ENCODE measurements around the gene STRA6. TPM values are rescaled to one million over a fixed set of nuclear protein-coding genes. Genes with fewer than 3 reads are reported as not detected.
A peak's percentile ranks its signal among the peaks of the same experiment; 100 is the strongest.

The STRA6 gene
- total RNA-seq, 1 donor from 2014 or later: 0.51 TPM

- DNase-seq: peak; percentile 24
Measured at GRCh38 chr15:74207652-74208440, 5.3 kb upstream of the STRA6 start.

GRCh38 chr15:74206801-74207281 is 4.3 kb upstream of the STRA6 start:
- no peak for DNase-seq

DNA sequence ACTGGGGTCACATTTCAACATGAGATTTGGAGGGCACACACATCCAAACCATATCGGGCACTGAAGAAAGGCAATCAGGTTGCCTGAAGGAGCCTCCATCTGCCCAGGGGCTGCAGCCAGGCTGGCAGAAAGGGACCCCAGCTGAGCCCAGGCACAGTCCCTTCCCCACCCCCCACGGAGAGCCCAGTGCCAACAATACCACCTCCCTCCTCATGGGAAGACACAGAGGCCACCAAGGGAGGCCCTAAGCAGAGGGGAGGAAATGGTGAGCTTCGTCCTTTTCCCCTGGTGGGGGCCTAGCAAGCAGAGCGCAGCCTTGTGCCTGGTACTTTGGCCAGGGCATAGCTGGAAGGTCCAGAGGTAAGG is 3.0 kb upstream of the STRA6 start:
- DNase-seq: no peak

GRCh38 chr15:74203914-74204431 is 1.4 kb upstream of the STRA6 start:
- no peak for DNase-seq

DNA sequence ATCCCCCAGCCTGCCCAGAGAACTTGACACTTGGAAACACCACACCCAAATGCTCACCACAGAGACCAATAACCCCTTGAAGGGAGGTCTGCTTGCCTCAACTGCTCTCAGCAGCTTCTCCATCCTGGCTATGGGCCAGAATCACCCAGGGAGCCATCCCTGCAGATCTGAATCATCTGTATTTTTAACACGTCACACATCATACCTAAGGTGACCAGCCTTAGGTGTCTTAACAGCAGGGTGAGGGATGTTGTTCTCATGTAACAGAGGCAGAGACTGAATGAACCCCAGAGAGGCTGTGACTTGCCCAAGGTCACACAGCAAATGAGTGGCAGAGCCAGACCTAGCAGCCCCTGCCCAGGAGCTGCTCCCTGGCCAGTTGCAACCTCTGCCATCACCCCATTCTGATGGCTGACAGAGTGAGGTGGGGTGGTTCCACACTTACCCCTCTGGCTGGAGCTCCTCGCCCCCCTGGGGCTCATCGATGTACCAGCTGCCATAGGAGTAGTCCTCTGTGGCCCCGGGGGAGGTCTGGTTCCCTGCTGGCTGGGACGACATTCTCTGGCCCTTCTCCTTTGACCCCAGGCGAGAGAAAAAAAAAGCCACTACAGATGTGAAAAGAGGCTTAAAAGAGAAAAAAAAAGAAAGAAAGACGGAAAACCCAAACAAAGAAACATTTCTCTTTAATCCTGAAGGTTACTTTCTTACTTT is 722 bp downstream of the STRA6 start:
- DNase-seq: no peak

- no peak for DNase-seq
Measured at GRCh38 chr15:74200871-74201419, 1.6 kb downstream of the STRA6 start.

GRCh38 chr15:74200412-74200815 is 2.2 kb downstream of the STRA6 start:
- peak; percentile 52 for DNase-seq

DNA sequence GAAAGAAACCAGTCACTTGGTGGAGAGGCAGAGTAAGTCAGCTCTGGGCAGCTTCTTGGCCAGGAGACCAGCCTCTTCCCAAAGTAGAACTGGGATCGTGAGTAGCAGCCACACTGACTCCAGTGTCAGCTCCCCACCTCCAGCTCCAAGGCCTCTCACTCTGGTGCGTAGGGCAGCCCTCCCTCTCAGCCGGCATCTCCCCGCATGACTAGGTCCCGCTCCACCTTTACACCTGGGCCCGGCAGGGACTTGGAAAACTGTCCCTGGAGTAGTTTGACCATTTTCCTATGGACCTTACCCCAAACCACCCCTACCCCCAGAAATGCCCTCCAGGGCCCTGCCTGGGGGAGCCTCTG is 3.3 kb downstream of the STRA6 start:
- DNase-seq: no peak

- DNase-seq: no peak
Measured at GRCh38 chr15:74197176-74197965, 5.2 kb downstream of the STRA6 start.

DNA sequence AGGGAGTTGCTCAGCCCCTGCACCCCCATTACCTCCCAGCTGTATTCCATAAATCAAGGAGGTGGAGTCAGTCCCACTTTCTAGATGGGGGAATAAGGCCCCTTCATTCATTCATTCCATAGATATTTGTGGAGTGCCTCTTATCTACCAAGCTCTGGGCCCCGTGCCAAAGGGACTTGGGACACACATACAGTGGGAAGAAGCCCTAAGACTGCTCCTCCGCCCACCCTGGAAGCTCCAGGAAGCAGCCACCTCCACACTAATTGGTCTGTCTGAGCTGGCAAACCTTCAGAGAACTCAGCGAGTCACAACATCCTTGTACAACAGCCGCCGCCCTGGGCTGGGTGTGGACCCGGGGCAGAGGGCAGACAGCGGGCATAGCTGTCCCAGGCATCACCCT is 6.4 kb downstream of the STRA6 start:
- DNase-seq: peak; percentile 25

DNA sequence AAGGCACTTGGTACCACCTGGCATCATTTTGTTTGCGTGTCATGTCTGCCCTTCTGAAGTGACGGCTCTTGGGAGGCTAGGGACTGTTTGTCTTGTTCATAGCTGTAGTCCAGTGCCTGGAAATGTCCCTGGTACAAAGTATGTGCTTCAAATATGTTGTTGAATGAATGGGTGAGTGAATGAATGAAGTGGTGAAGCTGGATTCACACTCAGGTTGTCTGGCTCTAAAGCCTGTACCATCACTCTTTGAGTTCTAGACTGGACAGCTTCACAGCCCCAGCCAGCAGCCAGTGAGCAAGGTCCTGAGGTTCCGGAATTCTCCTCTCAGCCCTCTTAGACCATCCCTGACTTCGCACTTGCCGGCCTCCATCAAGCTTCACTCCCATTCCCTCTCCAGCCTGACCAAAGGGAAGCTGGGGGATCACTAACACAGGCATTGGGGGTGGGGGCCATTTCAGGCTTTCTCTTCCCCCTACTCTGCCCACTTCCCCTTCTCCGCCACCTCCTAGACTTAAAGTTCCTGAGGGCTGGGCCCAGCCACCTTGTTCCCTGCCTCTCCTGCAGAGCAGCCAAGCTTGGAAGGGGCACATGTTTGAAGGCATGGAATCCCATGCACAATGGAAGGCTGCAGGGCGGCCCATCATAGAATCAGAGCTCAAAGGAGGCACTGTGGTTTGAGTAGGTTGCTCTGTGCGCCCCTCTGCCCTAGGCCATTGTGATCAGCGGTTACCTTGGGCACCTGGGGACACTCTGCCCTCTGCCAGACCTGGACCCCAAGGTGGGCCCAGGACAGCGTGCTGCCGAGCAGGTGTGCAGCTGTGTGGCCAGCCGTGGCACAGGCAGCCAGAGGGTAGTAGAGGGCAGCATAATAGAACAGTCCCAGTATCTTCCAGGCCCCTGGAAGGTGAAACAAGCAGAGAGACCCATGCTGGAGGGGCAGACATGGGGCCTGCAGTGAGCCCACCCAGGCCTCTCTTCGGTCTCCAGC is 7.7 kb downstream of the STRA6 start:
- DNase-seq: no peak

- no peak for DNase-seq
Measured at GRCh38 chr15:74193905-74194304, 8.7 kb downstream of the STRA6 start.

DNA sequence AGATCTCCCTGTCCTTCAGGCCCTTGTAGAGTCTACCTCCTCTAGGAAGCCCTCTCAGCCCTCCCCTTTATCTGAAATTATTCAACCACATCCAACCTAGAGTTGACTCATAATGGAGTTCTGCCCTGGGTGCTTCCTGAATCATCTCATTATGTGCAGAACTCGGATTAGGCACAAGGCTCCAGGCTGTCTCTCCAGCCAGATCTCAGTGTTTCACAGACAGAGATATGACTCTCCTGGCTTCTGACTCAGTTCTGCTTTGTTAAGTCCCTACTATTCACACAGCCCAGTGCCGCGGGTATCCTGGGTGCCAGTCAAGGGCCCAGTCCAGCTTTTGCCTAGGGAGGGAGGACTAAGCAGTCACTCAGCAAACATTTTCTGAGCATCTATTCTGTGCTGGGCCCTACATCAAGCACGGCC is 9.3 kb downstream of the STRA6 start:
- DNase-seq: no peak

DNA sequence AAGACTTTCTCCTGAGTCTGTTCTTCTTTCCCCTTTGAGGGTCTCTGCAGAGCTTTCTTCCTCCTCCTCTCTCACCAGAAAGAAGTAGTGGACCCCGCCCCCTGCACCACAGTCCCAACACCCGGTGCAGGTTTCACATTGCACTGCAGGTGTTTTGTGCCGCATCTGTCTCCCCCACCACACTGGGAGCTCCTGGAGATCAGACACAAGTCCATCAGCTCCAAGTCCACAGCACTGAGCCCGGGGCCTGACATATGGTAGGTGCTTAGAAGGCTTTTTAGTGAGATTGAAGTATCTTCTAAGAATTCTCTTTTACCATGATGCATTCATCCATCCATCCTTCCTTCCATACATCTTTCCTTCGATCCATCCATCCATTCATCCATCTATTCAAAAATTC is 9.8 kb downstream of the STRA6 start:
- no peak for DNase-seq

DNA sequence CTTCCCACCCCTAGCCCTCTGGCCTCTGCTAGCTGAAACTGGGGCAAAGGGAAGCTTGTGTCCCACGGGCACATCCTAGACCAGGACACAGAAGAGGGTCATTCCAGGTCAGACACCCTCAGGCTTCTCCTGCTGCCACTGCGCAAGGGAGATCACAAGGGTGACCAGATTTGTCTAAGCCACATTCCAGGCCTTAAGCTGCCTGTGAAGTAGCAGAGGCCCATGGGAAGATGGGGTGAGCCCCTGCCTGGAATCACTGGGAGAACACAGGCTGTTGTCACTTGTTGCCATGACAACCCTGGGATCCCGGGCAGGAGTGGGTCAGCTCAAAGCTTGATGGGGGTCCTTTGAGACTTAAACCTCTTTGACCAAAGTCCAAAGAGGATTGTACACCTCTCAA is 10.8 kb downstream of the STRA6 start:
- no peak for DNase-seq

- no peak for DNase-seq
Measured at GRCh38 chr15:74188216-74188615, 14.4 kb downstream of the STRA6 start.

- no peak for DNase-seq
Measured at GRCh38 chr15:74185710-74186348, 16.8 kb downstream of the STRA6 start.

- DNase-seq: no peak
Measured at GRCh38 chr15:74184582-74185091, 17.9 kb downstream of the STRA6 start.

GRCh38 chr15:74182131-74182530 is 20.5 kb downstream of the STRA6 start:
- DNase-seq: no peak

- no peak for DNase-seq
Measured at GRCh38 chr15:74180881-74181602, 21.5 kb downstream of the STRA6 start.
